Lower leg skin (tissue), 4 donors: ENCODE data around the gene ZNF135. TPM values are rescaled to one million over a fixed set of nuclear protein-coding genes. Genes with fewer than 3 reads are reported as not detected.
A peak's percentile ranks its signal among the peaks of the same experiment; 100 is the strongest.

Experiments
- DNase-seq, 2 donors: peaks; one replicate each; pipeline ENCODE4 v3.0.0-alpha.2; 2019; ENCODE audit warnings: low spot score in 2 of 2
- H3K4me3 ChIP-seq: fragments of 200-600 bp; sonication (generic); 2 replicates; pipeline ENCODE4 v1.5.1; 2017; ENCODE audit warnings: mild to moderate bottlenecking, low read depth; ENCODE audit not compliant: poor library complexity, severe bottlenecking
- CTCF ChIP-seq, 3 donors: fragments of 450-650 bp; IDR thresholded peaks; one replicate each; pipeline ENCODE4 v1.5.1; 2016; ENCODE audit warnings: antibody characterized with exemption in 3 of 3, mild to moderate bottlenecking in 3 of 3, moderate library complexity in 2 of 3
- POLR2A ChIP-seq, 2 donors: fragments of 450-650 bp; IDR thresholded peaks; one replicate each; pipeline ENCODE4 v1.6.1; 2016 to 2017; ENCODE audit warnings: antibody characterized with exemption in 2 of 2, mild to moderate bottlenecking in 1 of 2, moderate library complexity in 1 of 2
- WGBS, 2 donors: methylation state at CpG; one replicate each; pipeline ENCODE4 v1.1.5; 2018; 5-methylcytosine and 5-hydroxymethylcytosine counted together
- intact Hi-C: fragments of 100-400 bp; cut with DNase I; formaldehyde crosslinking; loops from one replicate; pipeline ENCODE4 v1.15.0; 2023; ENCODE audit warnings: low total_unique reads
- total RNA-seq, 4 donors: library from RNA; depleted of rRNA; stranded (reverse); fragments of >200 nt; gene quantifications; one replicate each; pipeline ENCODE4 v1.1.0, GENCODE V29; 2016

The ZNF135 gene
- total RNA-seq, 4 donors from 2014 or later: 4.8 to 5.9 (median 5.5) TPM

DNA sequence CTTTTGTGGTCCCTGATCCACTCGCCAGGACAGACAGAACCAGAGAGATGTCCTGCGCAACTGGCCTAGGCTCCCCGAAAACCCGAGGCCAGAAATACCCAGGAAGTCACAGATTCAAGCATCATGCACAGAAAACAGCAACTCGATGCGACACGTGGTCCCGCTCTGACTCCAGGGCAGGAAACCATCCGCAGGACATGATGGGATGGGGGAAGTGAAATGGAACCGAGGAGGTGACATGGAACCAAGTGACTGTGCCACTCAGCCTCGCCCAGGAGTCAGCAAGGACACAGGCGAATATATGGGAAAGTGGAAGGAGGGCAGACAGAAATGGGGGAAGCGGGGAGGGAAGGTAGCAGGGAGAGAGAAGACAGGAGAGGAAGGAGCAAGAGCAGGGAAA, 37.8 kb downstream of the ZNF135 start:
- DNase-seq: no peak

DNA sequence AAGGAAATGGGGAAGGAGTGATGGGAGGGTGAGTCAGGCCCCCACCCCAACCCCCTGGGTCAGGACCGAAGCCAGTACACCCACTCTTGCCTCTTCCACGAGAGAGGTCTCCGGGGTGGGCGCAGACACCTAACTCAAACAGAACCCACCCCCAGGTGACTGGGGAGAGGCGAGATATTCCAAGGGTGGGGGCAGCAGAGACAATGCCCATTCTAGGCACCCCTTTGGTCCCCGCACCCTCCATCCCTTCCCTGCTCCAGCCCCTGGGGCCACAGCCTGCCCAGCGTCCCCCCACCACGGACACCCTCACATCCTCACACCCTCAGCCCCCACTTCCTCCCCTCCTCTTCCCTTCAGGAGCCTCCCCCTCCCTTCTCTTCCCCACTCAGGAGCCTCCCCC, 38.3 kb downstream of the ZNF135 start:
- WGBS, 2 donors: 39 to 40% methylated on average over 8 of the region's 8 CpGs
- H3K4me3 ChIP-seq: peak overlapping the region; percentile 84
- TF ChIP-seq CTCF (IDR thresholded peaks at IDR 0.05) (no peak), POLR2A (IDR thresholded peaks at IDR 0.05) (no peak)
- DNase-seq: no peak
- intact Hi-C loops: no loop called here

More for the DNA sequence above, 37.8 kb downstream of the ZNF135 start:
- H3K4me3 ChIP-seq: no peak overlapping the region
- intact Hi-C loops: no loop called here
- WGBS, 2 donors: 84 to 90% methylated on average over 13 of the region's 13 CpGs
- TF ChIP-seq CTCF (IDR thresholded peaks at IDR 0.05) (no peak), POLR2A (IDR thresholded peaks at IDR 0.05) (no peak)

GRCh38 chr19:58097781-58098681, 38.9 kb downstream of the ZNF135 start, which contains the start of gene ZSCAN18:
TSS of gene ZSCAN18 (minus strand) at chr19:58098231. CDS start at chr19:58090267, 7,964 bp downstream.
- peak; percentile 92 to 99 for DNase-seq
- peak within 1 kb of the TSS; percentile 84 for H3K4me3 ChIP-seq
- WGBS, 2 donors: 1% methylated on average over 46 to 66 of the region's 67 CpGs
- TF ChIP-seq POLR2A (IDR thresholded peaks at IDR 0.05) (no peak), CTCF (IDR thresholded peaks at IDR 0.05) (no peak)
- intact Hi-C loops: no loop called here

DNA sequence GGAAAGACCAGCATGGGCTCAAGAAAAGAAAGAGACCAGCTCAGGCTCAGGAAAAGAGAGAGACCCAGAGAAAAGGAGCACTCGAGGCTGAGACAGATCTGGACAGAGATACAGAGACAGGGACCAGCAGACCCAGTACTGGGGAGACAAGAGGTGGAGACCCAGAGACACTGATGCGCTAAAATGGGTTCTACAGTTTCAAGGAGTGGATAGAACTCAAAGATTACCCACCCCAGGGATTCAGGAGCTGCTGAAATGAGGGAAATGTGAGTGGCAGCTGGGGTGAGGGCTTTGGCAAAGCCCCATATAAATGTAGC, 39.6 kb downstream of the ZNF135 start:
- 11 to 15% methylated on average over 2 of the region's 2 CpGs for WGBS, 2 donors
- no peak for DNase-seq
- H3K4me3 ChIP-seq: peak overlapping the region; percentile 13
- intact Hi-C loops: no loop called here
- TF ChIP-seq POLR2A (IDR thresholded peaks at IDR 0.05): no peak
- no peak for TF ChIP-seq CTCF (IDR thresholded peaks at IDR 0.05)

- intact Hi-C loops: no loop called here
Measured at GRCh38 chr19:58107778-58108545, 48.9 kb downstream of the ZNF135 start.

More at GRCh38 chr19:58107778-58108545, 48.9 kb downstream of the ZNF135 start:
- 83 to 88% methylated on average over 7 of the region's 7 CpGs for WGBS, 2 donors
- DNase-seq: no peak
- no peak overlapping the region for H3K4me3 ChIP-seq
- no peak for TF ChIP-seq CTCF (IDR thresholded peaks at IDR 0.05)
- TF ChIP-seq POLR2A (IDR thresholded peaks at IDR 0.05): no peak
